HepG2 (cell line): ENCODE data around the gene ATRIP. TPM values are rescaled to one million over a fixed set of nuclear protein-coding genes. Genes with fewer than 3 reads are reported as not detected.

ENCODE experiments used
- BHLHE40 ChIP-seq: IDR thresholded peaks from 2 replicates; pipeline ENCODE4 v1.6.1; 2011; ENCODE audit warnings: low read length, improper control_type of control experiment
- HIVEP1 ChIP-seq: sonication (generic); formaldehyde crosslinking; IDR thresholded peaks from 2 replicates; pipeline ENCODE4 v1.4.0; 2020; ENCODE audit warnings: mild to moderate bottlenecking, missing genetic modification reagents
- HNRNPL ChIP-seq: fragments of 200-400 bp; formaldehyde crosslinking; IDR thresholded peaks from 2 replicates; pipeline ENCODE4 v1.6.1; 2017; ENCODE audit warnings: mild to moderate bottlenecking, low read depth, low read length
- JUN ChIP-seq: sonication (generic); formaldehyde crosslinking; IDR thresholded peaks from 2 replicates; pipeline ENCODE4 v1.4.0; 2020; ENCODE audit warnings: mild to moderate bottlenecking, missing genetic modification reagents
- KDM6A ChIP-seq: IDR thresholded peaks from 2 replicates; pipeline ENCODE4 v1.6.1; 2016; ENCODE audit warnings: low read depth
- KLF11 ChIP-seq: IDR thresholded peaks from 2 replicates; pipeline ENCODE4 v1.6.1; 2016; ENCODE audit warnings: missing compliant biosample characterization
- SPEN ChIP-seq: sonication (generic); formaldehyde crosslinking; IDR thresholded peaks from 2 replicates; pipeline ENCODE4 v1.5.1; 2020; ENCODE audit warnings: low read depth, mild to moderate bottlenecking, missing genetic modification reagents
- ZNF136 ChIP-seq: sonication (generic); formaldehyde crosslinking; IDR thresholded peaks from 2 replicates; pipeline ENCODE4 v1.8.1; 2022; ENCODE audit warnings: low read depth, mild to moderate bottlenecking, moderate library complexity, missing genetic modification reagents
- ZNF441 ChIP-seq: sonication (generic); formaldehyde crosslinking; IDR thresholded peaks from 2 replicates; pipeline ENCODE4 v1.7.0; 2021; ENCODE audit warnings: missing genetic modification reagents, borderline replicate concordance
- ZNF749 ChIP-seq: sonication (generic); formaldehyde crosslinking; IDR thresholded peaks from 2 replicates; pipeline ENCODE4 v1.8.0; 2022; ENCODE audit warnings: mild to moderate bottlenecking, missing genetic modification reagents, moderate library complexity, borderline replicate concordance
- polyA plus RNA-seq, 8 experiments: library from polyadenylated mRNA; depleted of rRNA in 3 of 8; stranded (reverse) in 7 of 8; unstranded in 1 of 8; fragments of >200 nt; fragmentation: Illumina TruSeq in 4 of 8; extraction: Trizol in 4 of 8; gene quantifications; 2 replicates each; pipeline versions ENCODE4 v1.2.1 to v1.2.3, GENCODE V29; 2011 to 2016; ENCODE audit warnings: low read depth in 4 of 8, missing spikeins in 1 of 8, mixed read lengths in 1 of 8; ENCODE audit not compliant: insufficient read depth in 1 of 8
- total RNA-seq, 5 experiments: library from RNA; depleted of rRNA; stranded (reverse); fragments of >200 nt; fragmentation: Illumina TruSeq; extraction: Trizol; gene quantifications; 2 replicates each; pipeline ENCODE4 v1.2.3, GENCODE V29; 2016; ENCODE audit warnings: low read depth in 1 of 5
- TF ChIP-seq, protein P1 (sequence below): sonication (generic); formaldehyde crosslinking; IDR thresholded peaks from 2 replicates; pipeline ENCODE4 v1.8.0; 2022; ENCODE audit warnings: mild to moderate bottlenecking, missing genetic modification reagents
- TF ChIP-seq, protein P2 (sequence below): IDR thresholded peaks from 2 replicates; pipeline ENCODE4 v1.6.1; 2012; ENCODE audit warnings: low read depth, low read length, improper control_type of control experiment
- TF ChIP-seq, protein P3 (sequence below): sonication (generic); formaldehyde crosslinking; IDR thresholded peaks from 2 replicates; pipeline ENCODE4 v1.4.0; 2020; ENCODE audit warnings: missing genetic modification reagents, borderline replicate concordance
- TF ChIP-seq, protein P4 (sequence below): sonication (generic); formaldehyde crosslinking; IDR thresholded peaks from 2 replicates; pipeline ENCODE4 v1.4.0; 2020; ENCODE audit warnings: missing genetic modification reagents
- TF ChIP-seq, protein P5 (sequence below): conservative IDR thresholded peaks from 2 replicates; pipeline ENCODE4 v1.6.1; 2018; ENCODE audit warnings: missing genetic modification reagents
- TF ChIP-seq, protein P6 (sequence below): sonication (generic); formaldehyde crosslinking; IDR thresholded peaks from 2 replicates; pipeline ENCODE4 v1.4.0; 2020; ENCODE audit warnings: missing genetic modification reagents

Gene ATRIP
- total and polyA plus RNA-seq, 2 of the 13 experiments (the other 11 are each of a cell fraction or from before 2014, with no cell fraction given): 5.1 to 12.5 TPM

DNA sequence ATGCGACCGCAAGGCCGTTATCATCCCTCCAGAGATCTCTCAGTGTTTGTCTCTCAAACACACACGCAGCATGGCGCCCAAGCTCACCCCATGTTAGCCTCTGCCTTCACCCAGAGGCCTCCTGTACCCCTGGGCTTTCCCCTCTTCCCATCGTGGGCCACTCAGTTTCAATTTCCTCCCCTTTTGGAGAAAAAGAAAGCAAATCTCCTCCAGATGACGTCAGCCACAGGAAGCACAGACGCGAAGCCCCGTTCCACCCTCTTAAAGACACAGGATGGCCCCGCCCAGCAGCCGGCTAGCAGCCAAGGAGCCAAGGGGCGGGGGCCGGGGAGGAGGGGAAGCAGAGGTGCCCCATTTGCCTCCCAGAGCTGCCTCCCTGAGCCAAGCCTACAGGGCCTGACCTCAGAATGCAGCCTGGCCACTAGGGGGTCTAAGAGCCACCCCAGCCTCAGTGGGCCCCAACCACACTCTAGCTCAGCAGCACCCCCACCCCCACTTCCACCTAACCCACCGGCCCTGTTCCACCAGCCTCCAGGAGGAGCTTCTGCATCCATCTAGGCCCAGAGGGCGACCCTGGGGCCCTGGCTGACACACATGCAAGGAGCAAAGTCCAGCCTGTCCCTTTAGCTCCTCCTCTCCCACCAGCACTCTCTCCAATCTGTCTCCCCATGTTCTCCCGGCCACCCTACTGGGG, 26.5 kb downstream of the ATRIP start (continued):
- TF ChIP-seq, protein P1, sequence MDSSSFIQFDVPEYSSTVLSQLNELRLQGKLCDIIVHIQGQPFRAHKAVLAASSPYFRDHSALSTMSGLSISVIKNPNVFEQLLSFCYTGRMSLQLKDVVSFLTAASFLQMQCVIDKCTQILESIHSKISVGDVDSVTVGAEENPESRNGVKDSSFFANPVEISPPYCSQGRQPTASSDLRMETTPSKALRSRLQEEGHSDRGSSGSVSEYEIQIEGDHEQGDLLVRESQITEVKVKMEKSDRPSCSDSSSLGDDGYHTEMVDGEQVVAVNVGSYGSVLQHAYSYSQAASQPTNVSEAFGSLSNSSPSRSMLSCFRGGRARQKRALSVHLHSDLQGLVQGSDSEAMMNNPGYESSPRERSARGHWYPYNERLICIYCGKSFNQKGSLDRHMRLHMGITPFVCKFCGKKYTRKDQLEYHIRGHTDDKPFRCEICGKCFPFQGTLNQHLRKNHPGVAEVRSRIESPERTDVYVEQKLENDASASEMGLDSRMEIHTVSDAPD (CRISPR knock-in tag): 0 out of 2 replicates have a peak, but pooled peaks have one; percentile 18
- TF ChIP-seq HNRNPL (no peak), BHLHE40 (peak; percentile 69), KDM6A (CRISPR knock-in tag) (peak; percentile 94), ZNF441 (CRISPR knock-in tag) (no peak), HIVEP1 (CRISPR knock-in tag) (no peak; the same call in 1 of the 2 replicates), JUN (CRISPR knock-in tag) (no peak), SPEN (CRISPR knock-in tag) (peak; percentile 86), ZNF136 (CRISPR knock-in tag) (no peak), KLF11 (CRISPR knock-in tag) (no peak; the same call in 1 of the 2 replicates), ZNF749 (CRISPR knock-in tag) (0 out of 2 replicates have a peak, but pooled peaks have one; percentile 52)
- TF ChIP-seq, protein P2, sequence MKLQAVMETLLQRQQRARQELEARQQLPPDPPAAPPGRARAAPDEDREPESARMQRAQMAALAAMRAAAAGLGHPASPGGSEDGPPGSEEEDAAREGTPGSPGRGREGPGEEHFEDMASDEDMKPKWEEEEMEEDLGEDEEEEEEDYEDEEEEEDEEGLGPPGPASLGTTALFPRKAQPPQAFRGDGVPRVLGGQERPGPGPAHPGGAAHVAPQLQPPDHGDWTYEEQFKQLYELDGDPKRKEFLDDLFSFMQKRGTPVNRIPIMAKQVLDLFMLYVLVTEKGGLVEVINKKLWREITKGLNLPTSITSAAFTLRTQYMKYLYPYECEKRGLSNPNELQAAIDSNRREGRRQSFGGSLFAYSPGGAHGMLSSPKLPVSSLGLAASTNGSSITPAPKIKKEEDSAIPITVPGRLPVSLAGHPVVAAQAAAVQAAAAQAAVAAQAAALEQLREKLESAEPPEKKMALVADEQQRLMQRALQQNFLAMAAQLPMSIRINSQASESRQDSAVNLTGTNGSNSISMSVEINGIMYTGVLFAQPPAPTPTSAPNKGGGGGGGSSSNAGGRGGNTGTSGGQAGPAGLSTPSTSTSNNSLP: no peak
- TF ChIP-seq, protein P3, sequence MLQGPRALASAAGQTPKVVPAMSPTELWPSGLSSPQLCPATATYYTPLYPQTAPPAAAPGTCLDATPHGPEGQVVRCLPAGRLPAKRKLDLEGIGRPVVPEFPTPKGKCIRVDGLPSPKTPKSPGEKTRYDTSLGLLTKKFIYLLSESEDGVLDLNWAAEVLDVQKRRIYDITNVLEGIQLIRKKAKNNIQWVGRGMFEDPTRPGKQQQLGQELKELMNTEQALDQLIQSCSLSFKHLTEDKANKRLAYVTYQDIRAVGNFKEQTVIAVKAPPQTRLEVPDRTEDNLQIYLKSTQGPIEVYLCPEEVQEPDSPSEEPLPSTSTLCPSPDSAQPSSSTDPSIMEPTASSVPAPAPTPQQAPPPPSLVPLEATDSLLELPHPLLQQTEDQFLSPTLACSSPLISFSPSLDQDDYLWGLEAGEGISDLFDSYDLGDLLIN (CRISPR knock-in tag): no peak
- TF ChIP-seq, protein P4, sequence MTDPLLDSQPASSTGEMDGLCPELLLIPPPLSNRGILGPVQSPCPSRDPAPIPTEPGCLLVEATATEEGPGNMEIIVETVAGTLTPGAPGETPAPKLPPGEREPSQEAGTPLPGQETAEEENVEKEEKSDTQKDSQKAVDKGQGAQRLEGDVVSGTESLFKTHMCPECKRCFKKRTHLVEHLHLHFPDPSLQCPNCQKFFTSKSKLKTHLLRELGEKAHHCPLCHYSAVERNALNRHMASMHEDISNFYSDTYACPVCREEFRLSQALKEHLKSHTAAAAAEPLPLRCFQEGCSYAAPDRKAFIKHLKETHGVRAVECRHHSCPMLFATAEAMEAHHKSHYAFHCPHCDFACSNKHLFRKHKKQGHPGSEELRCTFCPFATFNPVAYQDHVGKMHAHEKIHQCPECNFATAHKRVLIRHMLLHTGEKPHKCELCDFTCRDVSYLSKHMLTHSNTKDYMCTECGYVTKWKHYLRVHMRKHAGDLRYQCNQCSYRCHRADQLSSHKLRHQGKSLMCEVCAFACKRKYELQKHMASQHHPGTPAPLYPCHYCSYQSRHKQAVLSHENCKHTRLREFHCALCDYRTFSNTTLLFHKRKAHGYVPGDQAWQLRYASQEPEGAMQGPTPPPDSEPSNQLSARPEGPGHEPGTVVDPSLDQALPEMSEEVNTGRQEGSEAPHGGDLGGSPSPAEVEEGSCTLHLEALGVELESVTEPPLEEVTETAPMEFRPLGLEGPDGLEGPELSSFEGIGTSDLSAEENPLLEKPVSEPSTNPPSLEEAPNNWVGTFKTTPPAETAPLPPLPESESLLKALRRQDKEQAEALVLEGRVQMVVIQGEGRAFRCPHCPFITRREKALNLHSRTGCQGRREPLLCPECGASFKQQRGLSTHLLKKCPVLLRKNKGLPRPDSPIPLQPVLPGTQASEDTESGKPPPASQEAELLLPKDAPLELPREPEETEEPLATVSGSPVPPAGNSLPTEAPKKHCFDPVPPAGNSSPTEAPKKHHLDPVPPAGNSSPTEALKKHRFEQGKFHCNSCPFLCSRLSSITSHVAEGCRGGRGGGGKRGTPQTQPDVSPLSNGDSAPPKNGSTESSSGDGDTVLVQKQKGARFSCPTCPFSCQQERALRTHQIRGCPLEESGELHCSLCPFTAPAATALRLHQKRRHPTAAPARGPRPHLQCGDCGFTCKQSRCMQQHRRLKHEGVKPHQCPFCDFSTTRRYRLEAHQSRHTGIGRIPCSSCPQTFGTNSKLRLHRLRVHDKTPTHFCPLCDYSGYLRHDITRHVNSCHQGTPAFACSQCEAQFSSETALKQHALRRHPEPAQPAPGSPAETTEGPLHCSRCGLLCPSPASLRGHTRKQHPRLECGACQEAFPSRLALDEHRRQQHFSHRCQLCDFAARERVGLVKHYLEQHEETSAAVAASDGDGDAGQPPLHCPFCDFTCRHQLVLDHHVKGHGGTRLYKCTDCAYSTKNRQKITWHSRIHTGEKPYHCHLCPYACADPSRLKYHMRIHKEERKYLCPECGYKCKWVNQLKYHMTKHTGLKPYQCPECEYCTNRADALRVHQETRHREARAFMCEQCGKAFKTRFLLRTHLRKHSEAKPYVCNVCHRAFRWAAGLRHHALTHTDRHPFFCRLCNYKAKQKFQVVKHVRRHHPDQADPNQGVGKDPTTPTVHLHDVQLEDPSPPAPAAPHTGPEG: no peak
- TF ChIP-seq, protein P5, sequence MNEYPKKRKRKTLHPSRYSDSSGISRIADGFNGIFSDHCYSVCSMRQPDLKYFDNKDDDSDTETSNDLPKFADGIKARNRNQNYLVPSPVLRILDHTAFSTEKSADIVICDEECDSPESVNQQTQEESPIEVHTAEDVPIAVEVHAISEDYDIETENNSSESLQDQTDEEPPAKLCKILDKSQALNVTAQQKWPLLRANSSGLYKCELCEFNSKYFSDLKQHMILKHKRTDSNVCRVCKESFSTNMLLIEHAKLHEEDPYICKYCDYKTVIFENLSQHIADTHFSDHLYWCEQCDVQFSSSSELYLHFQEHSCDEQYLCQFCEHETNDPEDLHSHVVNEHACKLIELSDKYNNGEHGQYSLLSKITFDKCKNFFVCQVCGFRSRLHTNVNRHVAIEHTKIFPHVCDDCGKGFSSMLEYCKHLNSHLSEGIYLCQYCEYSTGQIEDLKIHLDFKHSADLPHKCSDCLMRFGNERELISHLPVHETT: 0 out of 2 replicates have a peak, but pooled peaks have one; percentile 22
- TF ChIP-seq, protein P6, sequence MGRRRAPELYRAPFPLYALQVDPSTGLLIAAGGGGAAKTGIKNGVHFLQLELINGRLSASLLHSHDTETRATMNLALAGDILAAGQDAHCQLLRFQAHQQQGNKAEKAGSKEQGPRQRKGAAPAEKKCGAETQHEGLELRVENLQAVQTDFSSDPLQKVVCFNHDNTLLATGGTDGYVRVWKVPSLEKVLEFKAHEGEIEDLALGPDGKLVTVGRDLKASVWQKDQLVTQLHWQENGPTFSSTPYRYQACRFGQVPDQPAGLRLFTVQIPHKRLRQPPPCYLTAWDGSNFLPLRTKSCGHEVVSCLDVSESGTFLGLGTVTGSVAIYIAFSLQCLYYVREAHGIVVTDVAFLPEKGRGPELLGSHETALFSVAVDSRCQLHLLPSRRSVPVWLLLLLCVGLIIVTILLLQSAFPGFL (CRISPR knock-in tag): no peak
